Right atrium auricular region (tissue), 2 donors: ENCODE measurements around the gene EYA2. TPM values are rescaled to one million over a fixed set of nuclear protein-coding genes. Genes with fewer than 3 reads are reported as not detected.
"Not testable (repeated sequence)": the region's sequence is repeated elsewhere in the genome, so short reads cannot be mapped to it uniquely, and the experiment has no call there.

Experiments used
- DNase-seq: peaks from one replicate; pipeline ENCODE4 v3.0.0-alpha.2; 2019; ENCODE audit warnings: low spot score
- H3K27ac ChIP-seq, 2 donors: fragments of 200-600 bp; sonication (generic); 1 replicate in 1 of 2; 2 replicates in 1 of 2; pipeline ENCODE4 v1.5.1; 2016 to 2019
- H3K27me3 ChIP-seq, 2 donors: fragments of 200-600 bp; sonication (generic); one replicate each; pipeline versions ENCODE4 v1.5.1 to v1.6.0; 2017 to 2019
- H3K36me3 ChIP-seq: fragments of 200-600 bp; sonication (generic); one replicate; pipeline ENCODE4 v1.5.1; 2016
- H3K4me1 ChIP-seq, 2 donors: fragments of 200-600 bp; sonication (generic); one replicate each; pipeline versions ENCODE4 v1.5.1 to v1.6.0; 2017 to 2019
- H3K4me3 ChIP-seq, 2 donors: fragments of 200-600 bp; sonication (generic); 1 replicate in 1 of 2; 2 replicates in 1 of 2; pipeline ENCODE4 v1.5.1; 2017 to 2019; ENCODE audit warnings: mild to moderate bottlenecking in 1 of 2, moderate library complexity in 1 of 2
- H3K9me3 ChIP-seq, 2 donors: fragments of 200-600 bp; sonication (generic); one replicate each; pipeline ENCODE4 v1.5.1; 2019
- CTCF ChIP-seq, 2 donors: fragments of 200-600 bp; sonication (generic); IDR thresholded peaks; one replicate each; pipeline ENCODE4 v1.5.1; 2019; ENCODE audit warnings: antibody characterized with exemption in 2 of 2
- total RNA-seq, 2 donors: library from RNA; depleted of rRNA; stranded (reverse); fragments of >200 nt; gene quantifications; one replicate each; pipeline ENCODE4 v1.1.0, GENCODE V29; 2016

The EYA2 gene
- total RNA-seq, 2 donors from 2014 or later, result 0.30 to 2.6 TPM

GRCh38 chr20:47202733-47203667, 308.4 kb downstream of the EYA2 start:
- Histone ChIP-seq H3K36me3 (peaks cover under 1% of the 10 kb centered on the region), H3K9me3 (no peaks in the 10 kb centered on the region), H3K4me1 (no peaks in the 10 kb centered on the region), H3K27me3 (no peaks in the 10 kb centered on the region), H3K27ac (no peak overlapping the region), H3K4me3 (no peak overlapping the region)
- no peak for DNase-seq
- no peak for TF ChIP-seq CTCF (IDR thresholded peaks at IDR 0.05)

- H3K27ac ChIP-seq, result no peak overlapping the region
- H3K27me3 ChIP-seq, result no peaks in the 10 kb centered on the region
- no peak overlapping the region for H3K4me3 ChIP-seq
- no peaks in the 10 kb centered on the region for H3K9me3 ChIP-seq
- no peak for TF ChIP-seq CTCF (IDR thresholded peaks at IDR 0.05)
- no peaks in the 10 kb centered on the region for H3K4me1 ChIP-seq
- DNase-seq, result no peak
- peaks cover 11% of the 10 kb centered on the region for H3K36me3 ChIP-seq
Observed at GRCh38 chr20:47204008-47204849, 309.6 kb downstream of the EYA2 start.

GRCh38 chr20:47204850-47205122, 310.1 kb downstream of the EYA2 start:
- H3K4me1 ChIP-seq, H3K27me3 ChIP-seq, H3K27ac ChIP-seq, DNase-seq, H3K9me3 ChIP-seq, H3K4me3 ChIP-seq: not testable (repeated sequence)
- peaks cover 17% of the 10 kb centered on the region for H3K36me3 ChIP-seq

- peak; percentile 83 for DNase-seq
- H3K4me3 ChIP-seq, result no peak overlapping the region
- TF ChIP-seq CTCF (IDR thresholded peaks at IDR 0.05), result peak; percentile 58 to 68
Observed at GRCh38 chr20:47205577-47206123, 311.0 kb downstream of the EYA2 start.

GRCh38 chr20:47206552-47206951, 311.9 kb downstream of the EYA2 start:
- H3K4me3 ChIP-seq, H3K27ac ChIP-seq, H3K9me3 ChIP-seq, H3K4me1 ChIP-seq, H3K27me3 ChIP-seq, DNase-seq: not testable (repeated sequence)
- peaks cover 34% of the 10 kb centered on the region for H3K36me3 ChIP-seq

More at GRCh38 chr20:47205577-47206123, 311.0 kb downstream of the EYA2 start:
- Histone ChIP-seq H3K27ac (no peak overlapping the region), H3K9me3 (no peaks in the 10 kb centered on the region), H3K36me3 (peaks cover 25% of the 10 kb centered on the region), H3K27me3 (no peaks in the 10 kb centered on the region), H3K4me1 (no peaks in the 10 kb centered on the region)

- Histone ChIP-seq H3K27me3 (no peaks in the 10 kb centered on the region), H3K4me3 (no peak overlapping the region), H3K4me1 (peaks cover 0 to 2% of the 10 kb centered on the region in 2 donors), H3K36me3 (peaks cover 40% of the 10 kb centered on the region), H3K27ac (no peak overlapping the region), H3K9me3 (no peaks in the 10 kb centered on the region)
- no peak for DNase-seq
- TF ChIP-seq CTCF (IDR thresholded peaks at IDR 0.05), result no peak
Observed at GRCh38 chr20:47206962-47207641, 312.5 kb downstream of the EYA2 start.
